Activated CD8-positive, alpha-beta memory T cell treated with anti-CD3 and anti-CD28 coated beads, Interleukin-2, amount 50 U/mL, for 1 hour (primary cell): Measurements from ENCODE around the gene PIGQ.

Experiments used
- DNase-seq: peaks from one replicate; pipeline ENCODE4 v3.0.0-alpha.2; 2020; ENCODE audit errors: extremely low read depth

The PIGQ gene

GRCh38 chr16:555528-556473, 14.0 kb upstream of the PIGQ start:
- DNase-seq, result no peak

DNA sequence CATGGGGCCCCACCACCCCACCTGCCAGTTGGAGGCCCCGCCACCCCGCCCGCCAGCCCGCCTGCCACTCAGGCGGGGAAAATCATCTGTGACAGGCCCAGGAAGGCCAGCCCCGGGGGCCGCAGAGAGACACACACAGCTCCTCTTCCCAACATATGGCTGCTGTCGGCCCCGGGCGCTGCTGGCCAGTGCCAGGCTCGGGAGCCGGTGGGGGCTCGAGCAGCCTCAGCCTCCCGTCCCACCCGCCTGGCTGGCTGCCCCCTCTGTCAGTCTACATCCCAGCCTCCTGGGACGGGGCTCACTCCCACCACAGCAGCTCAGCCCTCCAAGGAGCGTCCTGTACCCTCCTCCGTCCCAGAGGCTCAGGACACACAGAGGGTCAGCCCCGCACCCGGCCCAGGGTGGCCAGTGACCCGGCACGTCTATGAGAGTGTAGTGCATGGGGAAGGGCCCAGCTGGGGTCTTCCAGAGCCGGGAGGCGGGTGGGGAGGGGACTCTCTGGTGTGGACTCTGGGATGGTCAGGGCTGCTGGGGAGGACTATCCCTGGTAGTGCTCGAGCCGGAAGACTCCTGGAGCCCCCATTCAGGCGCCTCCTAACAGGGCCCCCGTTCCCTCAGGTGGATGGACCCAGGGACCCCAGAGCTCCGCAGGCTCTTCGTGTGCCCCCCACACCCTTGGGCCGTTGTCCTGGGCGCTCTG, 13.1 kb upstream of the PIGQ start:
- no peak for DNase-seq

DNA sequence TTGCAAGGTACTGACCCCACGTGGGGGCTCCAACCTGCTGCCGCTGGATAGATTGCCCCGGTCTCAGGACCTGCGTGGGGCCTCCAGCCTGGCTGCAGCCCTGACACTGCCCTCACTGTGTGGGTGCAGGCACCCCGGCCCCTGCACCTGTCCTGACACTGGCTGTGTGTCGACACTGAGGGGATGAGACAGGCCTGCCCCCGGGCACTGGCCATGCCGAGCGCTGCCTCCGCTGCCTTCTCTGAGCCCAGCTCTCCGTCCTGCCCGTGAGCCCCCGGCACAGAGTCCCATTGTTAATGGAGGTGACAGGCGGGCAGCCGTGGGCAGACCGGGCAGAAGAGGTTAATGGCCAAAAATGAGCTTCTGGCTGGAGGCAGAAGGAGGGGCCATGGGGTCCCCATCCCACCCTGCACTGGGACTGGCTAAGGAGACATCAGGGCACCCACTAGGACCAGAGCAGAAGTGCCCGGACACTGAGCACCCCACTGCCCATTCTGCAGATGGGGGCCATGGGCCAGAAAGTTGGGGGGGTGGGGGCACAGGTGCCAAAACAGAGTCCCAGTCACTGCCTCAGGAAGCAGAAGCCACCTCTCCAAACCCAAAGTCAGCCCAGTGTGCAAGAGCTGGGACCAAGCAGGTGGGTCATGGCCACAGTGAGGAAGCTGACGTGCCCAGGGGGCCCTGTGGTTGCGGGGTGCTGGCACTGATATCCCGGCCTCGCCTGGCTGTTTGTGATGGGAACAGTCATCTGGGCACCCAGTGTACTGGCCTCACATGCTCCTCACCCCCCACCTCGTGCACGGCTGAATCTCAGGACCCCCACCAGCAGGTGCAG, 12.1 kb upstream of the PIGQ start:
- no peak for DNase-seq

GRCh38 chr16:558298-559020, 11.3 kb upstream of the PIGQ start:
- DNase-seq, result no peak

DNA sequence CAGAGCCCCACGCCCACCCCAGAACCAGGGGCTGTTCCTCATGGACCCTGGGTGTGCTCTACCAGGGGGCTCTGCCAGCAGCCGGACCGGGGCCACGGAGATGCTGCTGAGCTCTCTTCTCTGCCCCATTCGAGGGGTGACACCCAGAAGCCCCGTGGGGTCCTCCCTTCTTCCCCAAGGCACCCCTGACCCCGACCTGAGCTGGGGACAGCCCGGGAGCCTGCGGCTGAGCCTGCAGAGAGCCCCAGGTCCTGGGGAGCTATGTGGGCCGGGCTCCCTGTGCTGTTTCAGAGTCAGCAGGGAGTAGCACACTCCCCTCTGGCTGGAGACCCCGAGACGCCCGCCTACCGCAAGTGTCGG, 10.8 kb upstream of the PIGQ start:
- no peak for DNase-seq

DNA sequence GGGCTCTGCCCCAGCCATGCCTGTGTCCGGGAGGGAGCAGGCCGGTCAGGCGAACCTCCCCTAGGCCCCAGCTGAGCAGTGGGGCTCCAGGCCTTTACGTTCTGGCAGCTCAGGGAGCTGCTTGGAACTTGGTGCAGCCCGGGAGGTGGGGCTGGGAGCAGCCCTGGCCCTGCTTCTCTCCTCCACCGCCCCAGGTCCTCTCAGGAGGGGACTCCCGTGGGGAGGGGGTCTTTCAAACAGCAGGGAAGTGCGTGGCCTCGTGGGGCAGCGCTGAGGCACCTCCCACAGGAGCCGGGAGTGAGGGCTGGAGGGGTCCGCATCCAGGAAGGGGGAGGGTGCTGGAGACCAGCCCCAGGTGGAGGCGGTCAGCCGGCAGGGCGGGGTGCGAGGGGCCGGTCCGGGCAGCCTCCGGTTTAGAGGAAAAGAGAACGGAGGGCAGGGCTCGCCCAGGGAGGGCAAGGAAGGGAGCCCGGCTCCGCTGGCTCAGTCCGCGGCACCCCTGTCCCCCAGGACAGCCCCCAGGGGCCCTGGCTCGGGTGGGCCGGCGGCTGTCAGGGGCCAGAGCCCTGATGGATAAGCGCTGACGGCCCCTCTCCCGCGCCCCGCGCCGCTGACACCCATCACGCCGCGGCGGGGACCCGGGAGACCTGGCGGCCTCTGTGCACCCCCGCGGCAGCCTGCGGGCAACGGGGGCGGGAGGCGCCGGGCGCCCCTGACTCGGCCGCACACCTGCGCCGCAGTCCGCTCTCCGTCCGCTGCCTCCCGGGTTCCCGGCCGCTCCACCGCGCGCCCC, 10.2 kb upstream of the PIGQ start:
- no peak for DNase-seq

DNA sequence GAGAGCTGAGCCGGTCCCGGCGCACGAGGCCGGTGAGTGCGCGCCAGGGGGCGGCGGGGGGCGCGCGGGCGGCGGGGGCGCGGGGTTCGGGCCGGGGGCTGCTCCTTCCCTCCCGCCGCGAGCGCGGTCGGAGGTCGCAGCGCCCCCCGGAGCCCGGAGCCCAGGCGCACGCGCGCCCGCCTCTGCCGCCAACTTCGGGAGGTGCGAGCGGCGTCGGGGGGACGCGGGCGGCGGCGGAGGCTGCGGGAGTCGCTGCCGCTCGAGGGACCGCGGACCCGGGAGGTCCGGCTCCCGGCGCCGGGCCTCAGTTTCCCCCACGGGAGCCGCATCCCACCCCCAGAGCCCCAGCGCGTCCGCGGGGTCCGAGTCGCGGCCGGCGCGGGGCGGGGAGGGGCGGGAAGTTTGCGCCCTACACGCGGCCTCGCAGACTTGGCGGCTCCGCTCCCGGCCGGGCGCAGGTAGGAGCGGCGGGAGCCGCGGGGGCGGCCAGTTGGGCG, 9.5 kb upstream of the PIGQ start, which contains the start of gene PRR35:
Gene PRR35 (plus strand): TSS at position 191 of the 497 bp plus-strand sequence. CDS start 2,901 bp downstream, outside the sequence.
- DNase-seq, result no peak

DNA sequence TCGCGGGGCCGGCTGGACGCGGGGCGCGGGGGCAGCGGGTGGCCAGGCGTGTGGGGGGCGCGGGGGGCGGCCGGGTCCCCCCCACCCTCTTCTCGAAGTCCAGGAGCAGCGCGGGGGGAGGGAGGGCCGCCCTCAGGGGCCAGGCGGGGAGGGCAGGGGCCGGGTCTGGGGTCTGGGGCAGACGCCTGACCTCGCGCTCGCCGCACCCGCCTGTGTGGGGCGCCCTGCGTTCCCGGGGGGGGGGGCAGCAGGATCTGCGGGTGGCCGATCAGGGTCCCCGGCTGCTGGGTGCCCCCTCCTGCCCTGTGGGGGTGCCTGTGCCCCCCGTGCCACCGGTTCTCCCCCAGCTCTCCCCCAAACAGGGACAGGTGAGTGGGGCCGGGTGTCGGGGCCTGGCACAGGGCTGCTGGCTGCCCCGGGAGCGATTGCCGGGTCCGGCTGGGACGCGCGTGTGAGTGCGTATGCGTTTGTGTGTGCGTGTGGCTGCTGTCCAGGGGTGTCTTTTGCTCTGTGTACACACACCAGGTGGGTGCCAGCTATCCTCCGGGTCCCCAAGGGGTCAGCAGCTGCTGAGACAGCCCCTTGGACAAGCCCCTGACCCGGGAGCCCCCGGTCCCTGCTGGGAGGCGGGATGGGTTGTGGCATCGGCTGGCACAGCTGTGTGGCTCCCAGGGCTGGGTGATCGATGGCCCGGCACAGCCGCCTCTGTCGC, 8.9 kb upstream of the PIGQ start:
- no peak for DNase-seq

- no peak for DNase-seq
Measured at GRCh38 chr16:561413-561794, 8.4 kb upstream of the PIGQ start.

GRCh38 chr16:561957-562938, 7.5 kb upstream of the PIGQ start:
- DNase-seq, result no peak

GRCh38 chr16:563072-563644, 6.6 kb upstream of the PIGQ start:
- DNase-seq, result no peak

DNA sequence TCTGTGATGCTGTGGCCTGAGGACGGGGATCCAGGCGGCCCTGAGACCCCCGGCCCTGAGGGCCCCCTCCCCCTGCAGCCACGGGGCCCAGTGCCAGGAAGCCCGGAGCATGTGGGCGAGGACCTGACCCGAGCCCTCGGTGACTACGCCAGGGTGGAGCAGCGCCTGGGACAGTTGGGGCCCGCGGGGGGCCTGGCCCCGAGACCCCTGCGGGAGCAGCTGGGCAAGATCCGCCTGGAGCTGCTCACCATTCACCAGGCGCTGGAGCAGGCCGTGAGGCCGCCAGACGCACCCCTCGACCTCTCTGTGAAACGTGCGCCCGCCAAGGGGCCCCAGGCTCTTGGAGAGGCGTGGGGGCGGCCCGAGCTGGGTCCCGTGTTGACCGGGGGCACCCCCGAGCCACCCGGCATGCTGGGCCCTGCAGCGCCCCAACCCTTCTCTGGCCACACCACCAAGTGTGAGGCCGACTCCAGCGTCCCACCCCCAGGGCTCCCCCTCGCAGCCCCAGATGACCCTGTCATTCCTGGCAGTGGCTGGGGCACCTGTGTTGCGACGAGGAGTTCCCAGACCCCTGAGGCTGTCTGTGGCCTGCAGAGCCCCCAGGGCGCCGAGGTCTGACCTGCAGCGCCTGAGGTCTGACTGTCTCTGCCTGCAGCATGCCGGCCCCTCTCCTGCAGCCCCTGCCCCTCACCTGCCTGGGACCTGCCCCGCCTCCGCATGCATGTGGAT, 4.9 kb upstream of the PIGQ start:
- no peak for DNase-seq

- no peak for DNase-seq
Measured at GRCh38 chr16:565419-566330, 4.1 kb upstream of the PIGQ start.

GRCh38 chr16:566475-567372, 3.0 kb upstream of the PIGQ start, which contains the start of gene NHLRC4:
Gene NHLRC4, plus strand, starts transcription at chr16:567005. Its CDS starts 1,043 bp downstream, at chr16:568048.
- no peak for DNase-seq
